ENCODE measurements around the gene TNFSF4.

TNFSF4 gene

DNA sequence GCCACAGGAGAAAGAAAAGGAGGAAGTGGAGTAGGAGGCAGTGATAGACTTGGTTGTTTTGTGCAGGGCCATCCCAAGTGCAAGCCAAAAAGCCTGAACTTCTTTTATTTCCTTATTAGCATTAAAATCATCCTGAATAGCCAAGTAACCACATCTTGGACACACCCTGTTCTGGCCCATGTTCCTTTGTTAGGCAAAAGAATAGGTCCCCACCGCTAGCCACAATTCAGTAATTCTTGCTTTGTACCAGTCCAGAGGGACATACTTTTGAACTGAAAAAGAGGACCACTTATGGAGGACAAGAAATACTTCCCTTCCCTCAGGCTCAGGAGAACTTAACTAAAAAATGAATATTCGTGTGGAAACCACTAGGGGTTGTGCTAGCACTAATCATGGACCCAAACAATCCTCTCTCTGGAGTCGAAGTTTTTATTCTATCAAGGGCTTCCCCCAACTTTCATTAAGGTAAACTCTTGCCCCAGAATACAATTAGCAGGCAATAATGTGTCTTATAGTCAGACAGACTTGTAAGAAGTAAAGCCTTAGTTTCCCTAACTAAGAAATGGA lies 19.4 kb downstream of the TNFSF4 start:
- H3K4me3 ChIP-seq (ENCODE audit: low read depth, low read length): no peak overlapping the region
- DNase-seq (ENCODE audit: low read depth): no peak
- TF ChIP-seq, protein P1, sequence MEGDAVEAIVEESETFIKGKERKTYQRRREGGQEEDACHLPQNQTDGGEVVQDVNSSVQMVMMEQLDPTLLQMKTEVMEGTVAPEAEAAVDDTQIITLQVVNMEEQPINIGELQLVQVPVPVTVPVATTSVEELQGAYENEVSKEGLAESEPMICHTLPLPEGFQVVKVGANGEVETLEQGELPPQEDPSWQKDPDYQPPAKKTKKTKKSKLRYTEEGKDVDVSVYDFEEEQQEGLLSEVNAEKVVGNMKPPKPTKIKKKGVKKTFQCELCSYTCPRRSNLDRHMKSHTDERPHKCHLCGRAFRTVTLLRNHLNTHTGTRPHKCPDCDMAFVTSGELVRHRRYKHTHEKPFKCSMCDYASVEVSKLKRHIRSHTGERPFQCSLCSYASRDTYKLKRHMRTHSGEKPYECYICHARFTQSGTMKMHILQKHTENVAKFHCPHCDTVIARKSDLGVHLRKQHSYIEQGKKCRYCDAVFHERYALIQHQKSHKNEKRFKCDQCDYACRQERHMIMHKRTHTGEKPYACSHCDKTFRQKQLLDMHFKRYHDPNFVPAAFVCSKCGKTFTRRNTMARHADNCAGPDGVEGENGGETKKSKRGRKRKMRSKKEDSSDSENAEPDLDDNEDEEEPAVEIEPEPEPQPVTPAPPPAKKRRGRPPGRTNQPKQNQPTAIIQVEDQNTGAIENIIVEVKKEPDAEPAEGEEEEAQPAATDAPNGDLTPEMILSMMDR (IDR thresholded peaks at IDR 0.05; ENCODE audit: insufficient read depth, low read depth, low read length, missing control alignments): no peak

DNA sequence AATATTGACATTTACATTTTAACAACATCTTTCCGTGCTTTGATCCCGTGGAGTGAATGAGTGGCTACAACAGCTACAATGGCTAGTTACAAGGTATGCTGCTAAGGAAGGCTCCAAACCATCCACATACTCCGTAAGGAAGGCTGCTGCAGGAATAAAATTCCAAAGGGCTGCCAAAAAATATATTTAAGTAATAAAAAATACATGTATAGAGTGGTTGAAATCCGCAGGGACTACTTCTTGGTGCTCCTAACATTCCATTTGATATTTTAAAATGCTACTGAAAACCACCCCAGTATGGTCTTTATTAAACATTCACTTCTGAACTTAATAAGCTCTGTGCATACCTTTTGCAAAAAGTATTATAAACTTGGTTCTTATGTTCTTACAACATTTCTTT lies 25.3 kb downstream of the TNFSF4 start:
- TF ChIP-seq, protein P1 (IDR thresholded peaks at IDR 0.05; ENCODE audit: insufficient read depth, low read depth, low read length, missing control alignments): no peak
- no peak for DNase-seq (ENCODE audit: low read depth)
- no peak overlapping the region for H3K4me3 ChIP-seq (ENCODE audit: low read depth, low read length)

DNA sequence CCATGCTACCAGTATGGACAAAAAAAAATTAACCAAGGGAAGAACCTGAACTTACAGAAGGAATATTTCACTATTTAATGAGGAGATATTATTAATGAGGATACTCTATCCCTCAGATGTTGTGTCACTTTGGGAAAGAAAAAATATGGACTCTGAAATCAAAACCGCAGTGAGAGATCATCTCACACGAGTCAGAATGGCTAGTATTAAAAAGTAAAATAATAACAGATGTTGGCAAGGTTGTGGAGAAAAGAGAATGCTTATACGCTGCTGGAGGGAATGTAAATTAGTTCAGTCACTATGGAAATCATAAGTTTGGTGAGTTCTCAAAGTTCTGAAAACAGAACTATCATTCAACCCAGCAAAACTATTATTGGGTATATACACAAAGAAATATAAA lies 30.9 kb downstream of the TNFSF4 start:
- TF ChIP-seq, protein P1 (IDR thresholded peaks at IDR 0.05; ENCODE audit: insufficient read depth, low read depth, low read length, missing control alignments): no peak
- H3K4me3 ChIP-seq (ENCODE audit: low read depth, low read length): no peak overlapping the region
- DNase-seq (ENCODE audit: low read depth): no peak

DNA sequence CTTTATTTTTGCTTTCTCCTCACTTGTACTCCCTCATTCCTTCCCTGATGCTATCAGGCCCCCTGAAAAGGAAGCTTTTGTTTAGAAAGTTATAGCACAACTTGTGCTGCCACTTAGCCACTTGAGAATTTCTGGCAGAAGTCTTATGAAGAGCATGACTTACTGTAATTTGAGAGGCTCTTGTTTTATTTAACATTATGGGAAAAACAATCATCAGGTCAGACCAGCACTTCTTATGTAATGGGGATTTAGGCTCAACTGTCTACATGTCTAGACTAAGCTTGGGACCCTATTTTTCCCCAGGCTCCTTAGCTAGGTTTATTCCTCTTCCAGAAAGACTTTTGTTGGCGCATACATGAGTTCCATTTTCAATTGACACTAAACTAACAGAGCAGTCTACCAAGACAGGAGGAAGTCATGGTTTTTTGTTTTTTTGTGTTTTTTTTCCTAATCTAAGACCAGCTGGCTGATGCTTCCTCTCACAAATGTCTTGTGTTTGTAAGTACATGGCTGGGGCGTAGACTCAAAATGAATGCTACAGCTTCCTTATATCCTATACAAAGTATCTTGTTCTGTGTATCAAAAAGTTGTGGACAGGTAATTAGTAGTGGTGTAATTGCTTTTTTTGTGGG lies 31.5 kb downstream of the TNFSF4 start:
- no peak for DNase-seq (ENCODE audit: low read depth)
- H3K4me3 ChIP-seq (ENCODE audit: low read depth, low read length): no peak overlapping the region
- TF ChIP-seq, protein P1 (IDR thresholded peaks at IDR 0.05; ENCODE audit: insufficient read depth, low read depth, low read length, missing control alignments): no peak

DNA sequence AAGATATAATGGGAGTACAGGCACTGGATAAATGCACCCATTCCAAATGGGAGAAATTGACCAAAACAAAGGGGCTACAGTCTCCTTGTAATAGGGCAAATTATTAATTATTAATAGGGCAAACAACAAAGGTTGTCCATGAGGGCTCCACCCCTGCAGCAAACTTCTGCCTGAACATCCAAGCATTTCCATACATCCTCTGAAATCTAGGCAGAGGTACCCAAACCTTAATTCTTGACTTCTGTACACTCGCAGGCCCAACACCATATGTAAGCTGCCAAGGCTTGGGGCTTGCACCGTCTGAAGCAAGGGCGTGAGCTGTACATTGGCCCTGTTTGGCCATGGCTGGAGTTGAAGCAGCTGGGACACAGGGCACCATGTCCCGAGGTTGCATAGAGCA lies 33.7 kb downstream of the TNFSF4 start:
- H3K4me3 ChIP-seq (ENCODE audit: low read depth, low read length): no peak overlapping the region
- TF ChIP-seq, protein P1 (IDR thresholded peaks at IDR 0.05; ENCODE audit: insufficient read depth, low read depth, low read length, missing control alignments): no peak
- no peak for DNase-seq (ENCODE audit: low read depth)

DNA sequence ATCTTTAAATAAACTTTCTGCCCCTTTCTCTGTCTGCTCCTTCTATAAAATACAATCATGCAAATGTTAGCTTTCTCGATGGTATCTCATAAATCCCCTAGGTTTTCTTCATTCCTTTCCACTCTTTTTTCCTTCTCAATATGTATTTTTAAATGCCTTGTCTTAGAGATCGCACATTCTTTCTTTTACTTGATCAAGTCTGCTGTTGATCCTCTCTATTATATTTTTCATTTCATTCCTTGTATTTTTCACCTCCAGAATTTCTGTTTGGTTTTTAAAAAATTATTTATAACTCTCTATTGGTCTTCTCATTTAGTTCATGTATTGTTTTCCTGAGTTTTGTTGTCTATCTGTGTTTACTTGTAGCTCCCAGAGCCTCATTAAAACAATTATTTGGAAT lies 36.0 kb downstream of the TNFSF4 start:
- no peak overlapping the region for H3K4me3 ChIP-seq (ENCODE audit: low read depth, low read length)
- TF ChIP-seq, protein P1 (IDR thresholded peaks at IDR 0.05; ENCODE audit: insufficient read depth, low read depth, low read length, missing control alignments): no peak

DNA sequence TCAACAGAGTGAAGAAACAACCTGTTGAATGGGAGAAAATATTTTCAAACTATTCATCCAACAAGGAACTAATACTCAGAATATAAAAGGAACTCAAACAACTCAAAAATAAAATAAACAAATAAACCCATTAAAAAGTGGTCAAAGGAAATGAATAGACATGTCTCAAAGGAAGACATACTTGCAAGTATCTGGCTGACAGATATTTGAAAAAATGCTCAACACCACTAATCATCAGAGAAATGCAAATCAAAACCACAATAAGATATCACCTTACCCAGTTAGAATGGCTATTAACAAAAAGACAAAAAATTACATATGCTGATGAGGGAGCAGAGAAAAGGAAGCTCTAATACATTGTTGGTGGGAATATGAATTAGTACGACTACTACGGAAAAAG lies 38.2 kb downstream of the TNFSF4 start:
- DNase-seq (ENCODE audit: low read depth): no peak
- TF ChIP-seq, protein P1 (IDR thresholded peaks at IDR 0.05; ENCODE audit: insufficient read depth, low read depth, low read length, missing control alignments): no peak
- H3K4me3 ChIP-seq (ENCODE audit: low read depth, low read length): no peak overlapping the region

More for the DNA sequence above, 36.0 kb downstream of the TNFSF4 start:
- no peak for DNase-seq (ENCODE audit: low read depth)

Data from GM12865 (cell line).